GM12865 (cell line): ENCODE measurements around the gene IRF7.

Experiments used
- DNase-seq: peaks from one replicate; pipeline ENCODE4 v3.0.0; 2010; ENCODE audit warnings: low read depth
- H3K4me3 ChIP-seq: 2 replicates; pipeline ENCODE4 v1.5.1; 2011; ENCODE audit warnings: mild to moderate bottlenecking, low read depth, low read length, control low read depth
- TF ChIP-seq, protein P1 (sequence below): IDR thresholded peaks from 2 replicates; pipeline ENCODE4 v1.5.1; 2011; ENCODE audit warnings: low read length, control low read depth, low read depth, inconsistent platforms; ENCODE audit not compliant: insufficient read depth; ENCODE audit errors: missing control alignments

Gene IRF7

DNA sequence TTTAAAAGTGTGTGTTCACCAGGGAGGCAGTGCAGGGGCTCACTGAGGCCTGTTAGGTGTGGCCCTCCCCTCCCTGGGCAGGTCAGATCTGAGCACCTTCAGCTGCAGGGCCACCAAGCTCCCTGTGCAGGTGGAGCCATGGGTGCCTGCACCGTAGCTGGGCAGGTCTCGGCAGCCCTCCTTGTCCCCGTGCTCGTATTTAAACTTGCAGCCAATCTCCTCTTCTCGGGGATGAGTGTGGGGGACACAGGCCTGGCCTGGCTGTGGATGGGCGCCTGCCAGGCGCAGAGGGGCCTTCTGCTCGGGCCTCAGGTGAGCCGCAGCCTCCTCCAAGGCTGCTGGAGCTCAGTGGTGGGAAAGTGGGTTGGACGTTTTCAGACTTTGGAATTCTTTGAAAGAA, 20.4 kb downstream of the IRF7 start:
- DNase-seq, result no peak
- H3K4me3 ChIP-seq, result no peak overlapping the region
- TF ChIP-seq, protein P1, sequence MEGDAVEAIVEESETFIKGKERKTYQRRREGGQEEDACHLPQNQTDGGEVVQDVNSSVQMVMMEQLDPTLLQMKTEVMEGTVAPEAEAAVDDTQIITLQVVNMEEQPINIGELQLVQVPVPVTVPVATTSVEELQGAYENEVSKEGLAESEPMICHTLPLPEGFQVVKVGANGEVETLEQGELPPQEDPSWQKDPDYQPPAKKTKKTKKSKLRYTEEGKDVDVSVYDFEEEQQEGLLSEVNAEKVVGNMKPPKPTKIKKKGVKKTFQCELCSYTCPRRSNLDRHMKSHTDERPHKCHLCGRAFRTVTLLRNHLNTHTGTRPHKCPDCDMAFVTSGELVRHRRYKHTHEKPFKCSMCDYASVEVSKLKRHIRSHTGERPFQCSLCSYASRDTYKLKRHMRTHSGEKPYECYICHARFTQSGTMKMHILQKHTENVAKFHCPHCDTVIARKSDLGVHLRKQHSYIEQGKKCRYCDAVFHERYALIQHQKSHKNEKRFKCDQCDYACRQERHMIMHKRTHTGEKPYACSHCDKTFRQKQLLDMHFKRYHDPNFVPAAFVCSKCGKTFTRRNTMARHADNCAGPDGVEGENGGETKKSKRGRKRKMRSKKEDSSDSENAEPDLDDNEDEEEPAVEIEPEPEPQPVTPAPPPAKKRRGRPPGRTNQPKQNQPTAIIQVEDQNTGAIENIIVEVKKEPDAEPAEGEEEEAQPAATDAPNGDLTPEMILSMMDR, result no peak

DNA sequence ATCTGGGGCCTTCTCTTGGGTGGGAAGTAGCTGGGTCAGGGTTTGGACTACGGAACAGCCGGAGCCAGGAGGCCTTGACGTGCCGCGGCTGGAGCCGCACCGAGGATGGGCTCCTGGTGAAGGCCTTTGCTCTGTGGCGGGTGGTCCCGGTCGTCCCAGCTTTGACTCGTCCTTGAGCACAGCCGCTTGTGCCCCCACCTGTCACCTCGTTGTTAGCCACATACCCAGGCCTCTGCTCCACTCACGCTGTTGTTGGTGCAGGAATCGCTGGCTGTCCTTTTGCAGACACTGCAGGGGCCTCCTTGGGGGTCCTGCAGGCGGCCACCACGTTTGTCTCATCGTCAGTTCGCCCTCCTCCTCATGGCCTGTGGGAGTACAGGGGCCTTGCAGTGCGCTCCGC, 22.4 kb downstream of the IRF7 start:
- DNase-seq, result no peak
- TF ChIP-seq, protein P1, result no peak
- H3K4me3 ChIP-seq, result no peak overlapping the region

DNA sequence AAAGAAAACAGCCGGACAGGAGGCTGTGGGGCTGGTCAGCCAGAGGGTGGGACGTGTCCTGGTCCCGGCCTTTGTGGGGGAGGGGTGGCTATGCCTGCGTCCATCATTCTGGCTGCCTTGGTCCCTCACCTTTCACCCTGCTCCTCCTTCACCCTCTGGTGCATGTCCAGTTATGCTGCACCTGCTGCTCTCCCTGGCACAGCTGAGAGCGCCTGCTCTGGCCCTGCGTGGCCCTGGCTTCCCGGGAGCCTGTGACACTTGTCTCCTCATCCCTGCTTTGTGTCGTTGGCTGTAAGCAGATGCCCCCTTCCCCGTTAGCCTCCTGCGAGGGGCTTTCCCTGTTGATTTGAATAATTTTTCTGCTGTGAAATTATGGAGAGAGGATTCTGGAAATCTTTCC, 22.8 kb downstream of the IRF7 start:
- H3K4me3 ChIP-seq, result no peak overlapping the region
- no peak for DNase-seq
- TF ChIP-seq, protein P1, result no peak

DNA sequence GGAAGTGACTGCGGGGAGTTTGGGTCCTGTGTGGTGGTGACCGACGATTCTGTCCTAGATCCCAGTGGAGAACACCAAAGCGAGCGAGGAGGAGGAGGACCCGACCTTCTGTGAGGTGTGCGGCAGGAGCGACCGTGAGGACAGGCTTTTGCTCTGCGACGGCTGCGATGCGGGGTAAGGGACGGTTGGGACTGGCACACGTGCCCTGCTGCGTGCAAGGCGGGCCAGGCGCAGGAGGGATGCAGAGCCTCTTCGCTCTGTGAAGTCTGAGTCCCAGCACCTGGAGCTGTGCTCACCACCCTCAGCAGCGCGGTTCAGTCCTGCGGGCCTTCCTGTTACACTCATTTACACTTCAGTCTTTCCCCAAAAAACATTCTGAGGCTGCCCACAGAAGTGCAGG, 23.2 kb downstream of the IRF7 start:
- no peak for DNase-seq
- no peak overlapping the region for H3K4me3 ChIP-seq
- TF ChIP-seq, protein P1, result no peak

DNA sequence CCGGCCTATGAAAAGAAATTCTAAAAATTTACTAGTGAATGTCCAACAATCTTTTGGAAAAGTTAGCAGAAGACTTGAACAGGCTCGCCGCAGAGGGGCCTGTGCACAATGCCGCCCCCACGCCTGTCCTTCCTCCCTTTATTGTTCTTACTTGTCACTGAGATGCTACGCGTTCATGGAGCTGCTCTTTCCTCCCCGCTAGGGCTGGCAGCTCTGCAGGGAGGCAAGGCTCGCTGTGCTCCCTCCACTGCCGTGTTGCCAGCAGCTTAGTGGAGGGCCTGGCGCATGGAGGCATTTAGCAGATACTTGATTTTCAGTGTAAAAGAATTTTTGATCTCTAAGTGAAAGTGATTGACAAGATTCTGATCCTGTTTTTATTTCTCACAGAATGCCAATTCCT, 24.8 kb downstream of the IRF7 start:
- no peak overlapping the region for H3K4me3 ChIP-seq
- TF ChIP-seq, protein P1, result no peak

DNA sequence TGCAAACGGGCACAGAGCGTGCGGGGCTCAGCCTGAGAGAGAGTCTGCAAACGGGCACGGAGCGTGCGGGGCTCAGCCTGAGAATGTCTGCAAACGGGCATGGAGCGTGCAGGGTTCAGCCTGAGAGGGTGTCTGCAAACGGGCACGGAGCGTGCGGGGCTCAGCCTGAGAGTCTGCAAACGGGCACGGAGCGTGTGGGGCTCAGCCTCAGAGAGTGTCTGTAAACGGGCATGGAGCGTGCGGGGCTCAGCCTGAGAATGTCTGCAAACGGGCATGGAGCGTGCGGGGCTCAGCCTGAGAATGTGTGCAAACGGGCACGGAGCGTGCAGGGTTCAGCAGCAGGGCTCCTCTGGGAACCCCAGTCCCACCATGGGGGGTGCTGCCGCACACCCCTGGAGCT, 26.0 kb downstream of the IRF7 start:
- no peak overlapping the region for H3K4me3 ChIP-seq
- TF ChIP-seq, protein P1, result no peak
- no peak for DNase-seq

More for the DNA sequence above, 24.8 kb downstream of the IRF7 start:
- no peak for DNase-seq

DNA sequence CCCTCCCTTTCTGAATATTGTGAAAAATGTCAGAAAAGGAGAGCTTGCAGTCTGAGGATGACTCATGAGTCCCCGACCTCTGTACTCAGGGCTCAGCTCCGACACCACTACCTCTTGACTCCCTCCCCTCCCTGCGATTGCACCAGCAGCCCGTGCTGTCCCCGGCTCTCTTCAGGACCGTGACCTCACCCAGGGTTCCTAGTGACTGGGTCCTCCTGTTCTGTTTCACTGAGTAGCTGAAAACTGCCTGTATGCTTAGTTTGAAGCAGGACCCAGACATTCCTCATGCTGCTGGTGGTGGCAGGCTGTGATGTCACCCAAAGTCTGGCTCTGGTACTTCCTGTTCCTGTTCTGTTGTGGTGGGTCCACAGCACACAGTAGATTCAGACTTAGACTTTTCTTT, 27.8 kb downstream of the IRF7 start:
- H3K4me3 ChIP-seq, result no peak overlapping the region
- DNase-seq, result no peak
- TF ChIP-seq, protein P1, result no peak
